HG02885 (cell line): ENCODE measurements around the gene MTARC2.

Source experiments
- ATAC-seq: cut with Tn5 transposase; IDR thresholded peaks from one replicate; pipeline ENCODE4 v1.9.1; 2021; ENCODE audit warnings: mild to moderate bottlenecking; ENCODE audit not compliant: unreplicated experiment, poor library complexity

Gene MTARC2

GRCh38 chr1:220819467-220820026 is 71.4 kb downstream of the MTARC2 start:
- no peak for ATAC-seq

DNA sequence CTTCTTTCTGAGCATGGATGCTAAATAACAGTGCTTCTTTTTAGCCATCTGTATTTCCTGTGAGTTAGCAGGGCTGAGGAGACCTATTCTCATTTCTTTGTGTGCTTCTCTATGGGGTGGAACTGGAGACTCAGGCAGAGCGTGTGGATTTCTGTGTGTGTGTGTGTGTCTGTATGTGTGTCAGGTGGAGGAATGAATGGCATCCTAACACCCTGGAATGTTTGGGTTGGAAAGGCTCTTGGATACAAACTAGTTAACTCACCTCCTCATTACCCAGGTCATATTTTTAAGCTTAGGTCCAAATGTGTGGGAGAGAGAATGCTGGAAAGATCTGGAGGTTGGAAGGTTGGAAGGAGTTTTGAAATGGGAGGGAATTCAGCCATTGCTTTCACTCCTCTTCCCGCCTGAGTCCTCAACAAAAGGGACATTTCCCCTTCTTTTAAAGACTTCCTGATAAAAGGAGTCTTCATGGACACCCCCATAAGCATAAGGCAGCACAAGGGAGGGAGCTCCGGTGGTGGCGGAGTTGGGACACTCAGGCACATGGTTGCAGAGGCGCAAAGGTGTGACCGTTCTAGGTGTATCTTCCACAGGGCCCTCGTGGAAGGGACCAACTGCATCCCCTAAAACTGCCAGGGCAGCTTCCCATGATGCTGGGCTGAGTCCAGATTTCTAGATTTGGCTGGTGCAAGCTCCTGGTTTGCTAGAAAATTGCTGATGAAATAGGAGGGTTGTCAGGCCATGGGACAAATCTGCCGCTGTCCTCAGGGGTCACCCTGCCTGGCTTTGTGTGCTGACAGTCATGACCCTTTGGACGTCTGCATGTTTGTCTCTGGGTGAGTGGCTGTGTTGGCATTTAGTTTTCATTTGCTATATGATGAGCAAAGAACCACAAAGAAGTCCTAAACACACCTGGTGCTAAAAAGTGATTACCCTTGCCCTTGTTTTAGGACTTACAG is 76.2 kb downstream of the MTARC2 start:
- no peak for ATAC-seq

GRCh38 chr1:220825819-220826551 is 77.9 kb downstream of the MTARC2 start:
- no peak for ATAC-seq

DNA sequence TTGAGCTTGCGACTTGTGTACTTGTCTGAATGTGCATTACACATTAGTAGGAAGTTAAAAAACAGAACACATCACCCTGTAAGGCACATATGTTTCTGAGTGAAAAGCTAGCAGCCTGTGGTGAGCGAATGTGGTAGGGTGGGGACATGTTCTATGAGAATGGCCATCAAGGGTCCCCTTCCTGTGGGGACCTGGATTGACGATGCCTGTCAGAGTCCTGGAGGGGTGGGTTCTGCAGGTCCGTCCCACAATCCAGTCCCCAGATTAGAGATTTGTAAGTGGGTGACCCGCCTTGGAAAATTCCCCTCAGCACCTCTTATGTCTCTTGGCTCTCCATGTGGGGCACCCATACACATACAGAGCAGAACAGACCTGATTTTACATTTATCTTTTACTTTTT is 78.6 kb downstream of the MTARC2 start:
- no peak for ATAC-seq

DNA sequence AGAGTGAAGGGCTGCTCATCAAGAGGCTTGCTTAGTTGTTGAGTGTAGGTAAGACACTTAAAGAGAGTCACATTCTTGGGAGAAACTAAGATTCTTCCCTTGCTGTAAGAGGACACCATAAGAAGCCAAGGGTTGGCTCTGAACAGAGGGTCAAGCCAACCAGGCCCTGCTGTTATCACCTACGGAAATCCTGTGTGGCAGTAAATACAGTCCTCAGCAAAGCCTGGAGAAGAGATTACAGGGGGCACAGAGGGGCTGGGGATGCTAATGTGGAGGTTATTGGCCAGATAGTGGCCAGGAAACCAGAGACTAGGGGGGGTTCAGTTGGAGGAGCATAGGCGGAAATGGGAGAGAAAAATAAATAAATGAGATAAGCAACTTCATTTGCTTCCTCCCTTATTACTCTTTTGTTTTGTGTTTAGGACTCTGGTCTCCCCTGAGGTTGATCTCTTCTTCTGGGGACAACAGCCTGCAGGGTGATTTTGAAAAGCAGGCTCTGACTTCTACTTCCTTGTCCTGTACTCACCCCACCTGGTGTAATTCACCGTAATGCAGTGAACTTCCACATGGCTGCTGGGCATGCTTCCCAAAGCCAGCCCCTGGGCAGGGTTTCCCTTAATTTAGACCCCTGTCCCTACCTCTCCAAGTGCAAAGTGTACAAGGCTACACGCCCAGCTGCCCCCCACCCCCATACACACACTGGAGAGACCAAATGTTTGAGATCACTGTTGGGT is 79.5 kb downstream of the MTARC2 start:
- ATAC-seq = no peak

GRCh38 chr1:220828179-220828490 is 80.0 kb downstream of the MTARC2 start:
- no peak for ATAC-seq

DNA sequence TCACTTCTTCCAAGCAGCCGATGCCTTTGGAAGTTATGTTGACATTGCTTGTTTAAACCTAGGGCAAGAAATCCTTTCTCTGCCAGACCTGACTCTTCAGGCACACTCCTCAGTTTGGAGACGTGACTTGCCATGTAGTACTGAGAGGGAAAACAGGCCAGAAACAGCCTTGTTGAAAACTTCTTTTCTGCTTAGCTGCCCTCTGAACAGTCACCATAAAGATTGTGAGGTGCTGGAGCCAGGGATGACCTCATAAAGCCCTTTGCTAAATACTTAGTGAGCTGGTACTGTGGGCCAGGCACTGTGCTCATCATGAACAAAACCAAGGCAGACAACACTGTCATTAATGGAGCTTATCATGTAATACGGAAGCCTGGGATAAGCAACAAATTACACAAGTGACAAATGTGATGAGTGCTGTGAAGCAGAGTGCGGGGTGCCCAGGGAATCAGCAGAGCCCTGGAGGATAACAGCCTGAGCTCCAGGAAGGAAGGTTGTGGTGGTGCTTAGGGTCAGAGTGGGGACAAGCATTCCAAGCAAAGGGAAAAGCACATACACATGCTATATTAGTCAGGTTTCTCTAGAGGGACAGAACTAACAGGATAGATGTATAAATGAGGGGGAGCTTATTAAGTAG is 80.9 kb downstream of the MTARC2 start:
- no peak for ATAC-seq

DNA sequence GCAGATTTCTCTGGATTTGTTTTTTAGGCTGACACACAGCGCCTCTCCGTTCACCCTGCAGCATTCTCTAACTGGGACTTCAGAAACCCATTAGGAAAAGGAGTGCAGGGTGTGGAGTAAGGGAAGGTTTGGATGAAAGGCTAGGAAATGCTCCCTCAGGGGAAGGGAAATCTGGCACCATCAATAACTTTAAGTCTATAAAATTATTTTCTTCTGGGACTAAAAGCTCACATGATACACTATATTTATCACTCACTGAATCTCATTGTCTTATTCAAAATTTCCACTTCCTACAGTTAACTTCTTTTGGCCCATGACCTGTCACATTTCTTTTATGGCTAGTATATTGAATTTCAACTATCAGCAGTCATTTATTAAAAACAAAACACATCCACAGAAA is 85.3 kb downstream of the MTARC2 start:
- ATAC-seq = no peak
